SK-N-SH (cell line): Measurements from ENCODE around the gene NR3C1. TPM values are rescaled to one million over a fixed set of nuclear protein-coding genes. Genes with fewer than 3 reads are reported as not detected.

ENCODE experiments used
- CTCF ChIA-PET: fragments of 300-600, 350-600 bp; formaldehyde crosslinking; extraction: SDS; loops from one replicate; lab custom pipeline; 2021; lab: Yijun Ruan, JAX
- POLR2A ChIA-PET: fragments of 350-600 bp; sonication (Branson Sonifier 250); formaldehyde crosslinking; extraction: SDS; loops from one replicate; lab custom pipeline; 2020; ENCODE audit warnings: antibody characterized with exemption, inconsistent platforms; lab: Yijun Ruan, JAX
- DNase-seq: peaks from one replicate; pipeline ENCODE4 v3.0.0; 2012
- H2AFZ ChIP-seq: fragments of 200-600 bp; sonication (generic); 2 replicates; pipeline ENCODE4 v1.8.1; 2016; ENCODE audit warnings: antibody characterized with exemption, mild to moderate bottlenecking, low read depth
- H3F3A ChIP-seq: fragments of 200-600 bp; sonication (generic); replicated peaks from 2 replicates; pipeline ENCODE3; 2016; ENCODE audit warnings: antibody characterized with exemption, mild to moderate bottlenecking; ENCODE audit not compliant: insufficient read depth
- H3K27ac ChIP-seq, 2 experiments: fragments of 200-500 bp in 1 of 2; fragments of 200-600 bp in 1 of 2; sonication (Bioruptor generic) in 1 of 2; sonication (generic), shearing (Covaris generic) in 1 of 2; 2 replicates each; pipeline versions ENCODE4 v1.5.1 to v1.6.1; 2014 to 2016; ENCODE audit warnings: low read depth in 2 of 2, inconsistent platforms in 1 of 2, low read length in 1 of 2, mild to moderate bottlenecking in 1 of 2, mixed read lengths in 1 of 2
- H3K27me3 ChIP-seq: fragments of 200-600 bp; sonication (generic), shearing (Covaris generic); 2 replicates; pipeline ENCODE4 v1.6.1; 2016; ENCODE audit warnings: mixed run types; ENCODE audit not compliant: insufficient read depth
- H3K36me3 ChIP-seq, 2 experiments: fragments of 200-500 bp in 1 of 2; fragments of 200-600 bp in 1 of 2; sonication (Bioruptor generic) in 1 of 2; sonication (generic) in 1 of 2; replicated peaks in 1 of 2; 2 replicates each; pipeline versions ENCODE3 to v1.5.1; 2014 to 2016; ENCODE audit warnings: low read length in 1 of 2, mild to moderate bottlenecking in 1 of 2; ENCODE audit not compliant: insufficient read depth in 2 of 2, control insufficient read depth in 1 of 2
- H3K4me1 ChIP-seq, 2 experiments: fragments of 200-500 bp in 1 of 2; fragments of 200-600 bp in 1 of 2; sonication (Bioruptor generic) in 1 of 2; sonication (generic), shearing (Covaris generic) in 1 of 2; 2 replicates each; pipeline versions ENCODE4 v1.5.1 to v1.6.1; 2014 to 2016; ENCODE audit warnings: low read depth in 1 of 2, low read length in 1 of 2, mixed run types in 1 of 2; ENCODE audit not compliant: insufficient read depth in 2 of 2, control insufficient read depth in 1 of 2
- H3K4me2 ChIP-seq: fragments of 200-600 bp; sonication (generic), shearing (Covaris generic); 2 replicates; pipeline ENCODE4 v1.6.1; 2017; ENCODE audit warnings: mixed run types
- H3K4me3 ChIP-seq, 2 experiments: fragments of 200-500 bp in 1 of 2; fragments of 200-600 bp in 1 of 2; sonication (Bioruptor generic) in 1 of 2; sonication (generic), shearing (Covaris generic) in 1 of 2; 2 replicates each; pipeline versions ENCODE4 v1.5.1 to v1.8.1; 2014 to 2016; ENCODE audit warnings: low read depth in 2 of 2, inconsistent platforms in 1 of 2, low read length in 1 of 2, mild to moderate bottlenecking in 1 of 2, mixed read lengths in 1 of 2, moderate library complexity in 1 of 2
- H3K79me2 ChIP-seq: fragments of 200-600 bp; sonication (generic); 2 replicates; pipeline ENCODE4 v1.8.1; 2017; ENCODE audit warnings: mild to moderate bottlenecking; ENCODE audit not compliant: insufficient read depth
- H3K9ac ChIP-seq: fragments of 200-600 bp; sonication (generic); 2 replicates; pipeline ENCODE4 v1.6.1; 2017; ENCODE audit warnings: mixed run types
- H3K9me2 ChIP-seq: fragments of 200-600 bp; sonication (generic); 2 replicates; pipeline ENCODE4 v1.6.1; 2017; ENCODE audit warnings: mixed run types
- H3K9me3 ChIP-seq: fragments of 200-600 bp; sonication (generic); 2 replicates; pipeline ENCODE4 v1.6.1; 2017; ENCODE audit warnings: mixed run types, mild to moderate bottlenecking, moderate library complexity
- H4K20me1 ChIP-seq: fragments of 200-600 bp; sonication (generic); 2 replicates; pipeline ENCODE4 v1.6.1; 2017; ENCODE audit warnings: mild to moderate bottlenecking, mixed run types; ENCODE audit not compliant: insufficient read depth
- CHD2 ChIP-seq: fragments of 150-350 bp; IDR thresholded peaks from 2 replicates; pipeline ENCODE4 v1.6.1; 2018; ENCODE audit warnings: low read length; ENCODE audit not compliant: partially characterized antibody
- CTCF ChIP-seq: fragments of 200-600 bp; sonication (generic); IDR thresholded peaks from 2 replicates; pipeline ENCODE4 v1.6.1; 2017; ENCODE audit warnings: antibody characterized with exemption, mild to moderate bottlenecking, moderate library complexity
- EZH2phosphoT487 ChIP-seq: fragments of 200-600 bp; sonication (generic); IDR thresholded peaks from 2 replicates; pipeline ENCODE4 v1.6.1; 2017; ENCODE audit warnings: low read depth, mixed run types, mild to moderate bottlenecking, antibody characterized with exemption, moderate library complexity, borderline replicate concordance
- FOXJ3 ChIP-seq: sonication (generic); formaldehyde crosslinking; IDR thresholded peaks from 2 replicates; pipeline ENCODE4 v1.5.1; 2020; ENCODE audit warnings: mild to moderate bottlenecking, missing genetic modification reagents
- FOXM1 ChIP-seq: IDR thresholded peaks from 2 replicates; pipeline ENCODE4 v1.4.0; 2012; ENCODE audit warnings: low read depth, mild to moderate bottlenecking
- GABPA ChIP-seq: IDR thresholded peaks from 2 replicates; pipeline ENCODE4 v1.4.0; 2012; ENCODE audit warnings: low read depth, mild to moderate bottlenecking
- GATA2 ChIP-seq: sonication (generic); formaldehyde crosslinking; IDR thresholded peaks from 2 replicates; pipeline ENCODE4 v1.5.0; 2020; ENCODE audit warnings: mild to moderate bottlenecking, missing genetic modification reagents
- JUND ChIP-seq: IDR thresholded peaks from 2 replicates; pipeline ENCODE4 v1.4.0; 2012
- MEF2A ChIP-seq: IDR thresholded peaks from 2 replicates; pipeline ENCODE4 v1.4.0; 2012; ENCODE audit warnings: low read depth, borderline replicate concordance
- NFIC ChIP-seq: IDR thresholded peaks from 2 replicates; pipeline ENCODE4 v1.4.0; 2012; ENCODE audit warnings: borderline replicate concordance
- PBX3 ChIP-seq: IDR thresholded peaks from 2 replicates; pipeline ENCODE4; 2012
- RAD21 ChIP-seq: IDR thresholded peaks from 2 replicates; pipeline ENCODE4 v1.6.1; 2012; ENCODE audit warnings: mild to moderate bottlenecking, low read length
- REST ChIP-seq: IDR thresholded peaks from 2 replicates; pipeline ENCODE4 v1.6.1; 2012; ENCODE audit warnings: mild to moderate bottlenecking, low read depth, low read length, moderate library complexity
- RFX5 ChIP-seq: IDR thresholded peaks from 2 replicates; pipeline ENCODE4 v1.6.1; 2012; ENCODE audit warnings: mild to moderate bottlenecking, improper control_type of control experiment, low read length
- SIN3A ChIP-seq: IDR thresholded peaks from 2 replicates; pipeline ENCODE4 v1.6.1; 2012; ENCODE audit warnings: low read depth, mild to moderate bottlenecking, low read length, moderate library complexity, borderline replicate concordance
- SMC3 ChIP-seq: IDR thresholded peaks from 2 replicates; pipeline ENCODE4 v1.6.1; 2012; ENCODE audit warnings: low read depth, low read length, improper control_type of control experiment
- TCF12 ChIP-seq: IDR thresholded peaks from 2 replicates; pipeline ENCODE4 v1.4.0; 2012
- USF1 ChIP-seq: IDR thresholded peaks from 2 replicates; pipeline ENCODE4 v1.4.0; 2012; ENCODE audit warnings: low read depth, borderline replicate concordance
- USF2 ChIP-seq: fragments of 150-350 bp; IDR thresholded peaks from 2 replicates; pipeline ENCODE4 v1.6.1; 2017; ENCODE audit warnings: antibody characterized with exemption, low read length, low read depth, borderline replicate concordance
- WGBS: methylation state at CpG from one replicate; pipeline ENCODE4 v1.1.6; 2017; ENCODE audit warnings: low lambda C conversion rate; 5-methylcytosine and 5-hydroxymethylcytosine counted together
- polyA plus RNA-seq, 3 experiments: library from polyadenylated mRNA; depleted of rRNA; stranded (reverse); fragments of >200 nt; gene quantifications; 2 replicates each; pipeline ENCODE4 v1.2.3, GENCODE V29; 2012

The NR3C1 gene
- polyA plus RNA-seq, 1 of the 3 experiments (the other 2 are of a cell fraction): 7.1 TPM

GRCh38 chr5:143405849-143406098 lies 2.3 kb upstream of the NR3C1 start (continued):
- no peak for TF ChIP-seq PBX3

- Histone ChIP-seq H3K4me1 (peaks cover 9 to 15% of the 10 kb centered on the region in 2 experiments; a peak in 3 of 4 replicates), H2AFZ (peak overlapping the region; percentile 100), H3K9me2 (no peaks in the 10 kb centered on the region), H3K9me3 (0 out of 2 replicates have a peak, but pooled peaks cover 3% of the 10 kb centered on the region), H3K4me2 (peak overlapping the region; percentile 99), H3K79me2 (peaks cover 32% of the 10 kb centered on the region), H3K9ac (peak overlapping the region; percentile 85), H3F3A (peaks cover 17% of the 10 kb centered on the region), H3K4me3 (peak overlapping the region; percentile 75 to 83), H3K36me3 (peaks cover 0 to 2% of the 10 kb centered on the region in 2 experiments), H3K27ac (peak overlapping the region; percentile 94 to 99), H4K20me1 (peaks cover 23% of the 10 kb centered on the region), H3K27me3 (no peaks in the 10 kb centered on the region)
- DNase-seq: peak; percentile 76
- 3% methylated on average over 40 of the region's 52 CpGs for WGBS
- CTCF ChIA-PET: interaction anchor here (0.7 to 3.0 kb wide), 16 partner anchors 9 to 782 kb away, joined by 3 to 32 read pairs (median 5); no protein-coding TSS in a partner anchor
- POLR2A ChIA-PET: interaction anchor here (0.6 to 1.2 kb wide), 4 partner anchors 299 to 747 kb away, joined by 3 read pairs; no protein-coding TSS in a partner anchor
- TF ChIP-seq REST (no peak), MEF2A (no peak), USF1 (no peak), TCF12 (no peak), SMC3 (no peak), RAD21 (no peak), NFIC (peak; percentile 40; the same call in 1 of the 2 replicates), CTCF (peak; percentile 29), FOXM1 (no peak), FOXJ3 (no peak), PBX3 (no peak; the same call in 1 of the 2 replicates), RFX5 (no peak), CHD2 (peak; percentile 22), GABPA (peak; percentile 76), GATA2 (no peak), JUND (no peak), USF2 (no peak), SIN3A (no peak), EZH2phosphoT487 (no peak)
Observed at GRCh38 chr5:143405063-143405848, 1.8 kb upstream of the NR3C1 start.
